HG02970 (cell line): ENCODE data around the gene TCF12.

ENCODE experiments used
- ATAC-seq: cut with Tn5 transposase; IDR thresholded peaks from one replicate; pipeline ENCODE4 v1.9.1; 2021; ENCODE audit warnings: mild to moderate bottlenecking, moderate library complexity, moderate number of reproducible peaks; ENCODE audit not compliant: unreplicated experiment, low FRiP score

TCF12 gene

GRCh38 chr15:57323806-57324589, 405.6 kb downstream of the TCF12 start:
- no peak for ATAC-seq

GRCh38 chr15:57324590-57324890, 406.1 kb downstream of the TCF12 start:
- ATAC-seq = no peak

- ATAC-seq = no peak
Observed at GRCh38 chr15:57324944-57325679, 406.7 kb downstream of the TCF12 start.

GRCh38 chr15:57326196-57326595, 407.8 kb downstream of the TCF12 start:
- no peak for ATAC-seq

GRCh38 chr15:57327985-57328471, 409.6 kb downstream of the TCF12 start:
- no peak for ATAC-seq

GRCh38 chr15:57328479-57328878, 410.0 kb downstream of the TCF12 start:
- no peak for ATAC-seq

- ATAC-seq = no peak
Observed at GRCh38 chr15:57328897-57329296, 410.5 kb downstream of the TCF12 start.

- ATAC-seq = no peak
Observed at GRCh38 chr15:57329582-57330367, 411.3 kb downstream of the TCF12 start.

- no peak for ATAC-seq
Observed at GRCh38 chr15:57330619-57331340, 412.3 kb downstream of the TCF12 start.

GRCh38 chr15:57332326-57332725, 413.9 kb downstream of the TCF12 start:
- ATAC-seq = no peak

GRCh38 chr15:57333487-57333886, 415.0 kb downstream of the TCF12 start:
- no peak for ATAC-seq

- ATAC-seq = no peak
Observed at GRCh38 chr15:57334257-57334656, 415.8 kb downstream of the TCF12 start.

- no peak for ATAC-seq
Observed at GRCh38 chr15:57335293-57335715, 416.9 kb downstream of the TCF12 start.

- ATAC-seq = no peak
Observed at GRCh38 chr15:57335719-57336118, 417.3 kb downstream of the TCF12 start.

GRCh38 chr15:57337868-57338411, 419.5 kb downstream of the TCF12 start:
- no peak for ATAC-seq

GRCh38 chr15:57339321-57339720, 420.9 kb downstream of the TCF12 start:
- ATAC-seq = no peak
